GM19324 (cell line): Measurements from ENCODE around the gene PRKD1.

Experiments used
- ATAC-seq: cut with Tn5 transposase; IDR thresholded peaks from one replicate; pipeline ENCODE4 v1.9.1; 2021; ENCODE audit warnings: mild to moderate bottlenecking, moderate library complexity; ENCODE audit not compliant: unreplicated experiment, low FRiP score

PRKD1 gene

DNA sequence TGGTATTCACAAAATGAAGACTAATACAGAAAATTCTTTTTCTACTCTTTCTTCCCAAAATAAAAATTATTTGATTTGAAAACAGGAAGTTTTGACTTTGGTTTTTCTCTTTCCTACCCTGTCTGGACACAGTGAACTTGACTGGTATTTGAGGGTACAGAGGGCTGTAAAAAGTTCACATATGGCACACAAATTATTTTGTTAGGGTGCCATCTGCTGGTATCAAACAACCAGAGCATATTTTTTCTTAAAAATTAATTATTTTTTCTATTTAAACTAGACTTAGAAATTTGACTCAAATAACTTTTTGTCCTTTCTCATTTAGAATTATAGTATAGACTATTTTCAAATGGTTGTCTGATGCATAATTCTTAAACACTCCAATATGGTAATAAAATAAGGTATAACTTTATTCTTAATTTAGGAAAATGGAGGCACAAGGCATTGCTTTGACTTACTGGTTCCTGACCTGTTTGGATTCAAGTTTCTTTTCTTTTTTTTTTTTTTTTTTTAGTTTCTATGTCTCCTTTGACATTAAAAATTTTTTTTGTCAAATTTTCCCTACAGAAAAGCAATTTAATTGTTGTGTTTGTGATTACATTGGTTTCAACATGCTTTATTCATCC lies 390.6 kb downstream of the PRKD1 start:
- ATAC-seq, result no peak

- no peak for ATAC-seq
Observed at GRCh38 chr14:29529418-29529817, 398.2 kb downstream of the PRKD1 start.

- ATAC-seq, result no peak
Observed at GRCh38 chr14:29528889-29529288, 398.8 kb downstream of the PRKD1 start.

DNA sequence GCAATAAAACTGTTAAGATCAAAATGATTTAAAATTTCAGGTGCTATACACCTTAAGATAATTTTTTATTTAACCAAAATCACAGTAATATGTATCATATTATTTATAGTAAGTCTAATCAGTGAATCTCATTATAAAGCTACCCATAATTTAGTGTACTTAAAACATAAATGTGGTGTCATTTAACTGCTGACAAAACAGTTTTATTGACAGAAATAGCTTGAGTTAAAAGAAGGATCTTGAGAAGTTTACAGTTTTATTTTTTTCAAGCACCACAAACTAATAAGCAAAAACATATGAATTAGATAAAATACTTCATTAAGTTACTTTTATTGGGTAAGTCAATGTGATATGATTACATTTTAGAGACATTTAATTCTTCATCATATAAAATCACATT lies 400.4 kb downstream of the PRKD1 start:
- no peak for ATAC-seq
